Germinal center (tissue), 1 donor: ENCODE results near the gene MAP1S.

Experiments
- DNase-seq: peaks from one replicate; pipeline ENCODE4 v3.0.0; 2012; ENCODE audit warnings: mixed read lengths, low spot score

Gene MAP1S

GRCh38 chr19:17695198-17695597, 24.1 kb upstream of the MAP1S start:
- DNase-seq, result no peak

GRCh38 chr19:17703824-17704463, 15.3 kb upstream of the MAP1S start:
- DNase-seq, result peak; percentile 67

- no peak for DNase-seq
Measured at GRCh38 chr19:17706750-17707181, 12.5 kb upstream of the MAP1S start.

GRCh38 chr19:17711851-17712250, 7.4 kb upstream of the MAP1S start:
- DNase-seq, result no peak

- DNase-seq, result no peak
Measured at GRCh38 chr19:17716309-17716929, 2.9 kb upstream of the MAP1S start.

GRCh38 chr19:17718550-17718946, 732 bp upstream of the MAP1S start:
- DNase-seq, result no peak

- DNase-seq, result peak; percentile 37
Measured at GRCh38 chr19:17719730-17720400, 585 bp downstream of the MAP1S start.

GRCh38 chr19:17720440-17720839, 1.2 kb downstream of the MAP1S start:
- no peak for DNase-seq

- no peak for DNase-seq
Measured at GRCh38 chr19:17721111-17721628, 1.9 kb downstream of the MAP1S start.

GRCh38 chr19:17721821-17722220, 2.5 kb downstream of the MAP1S start:
- DNase-seq, result no peak

GRCh38 chr19:17722655-17723240, 3.5 kb downstream of the MAP1S start:
- DNase-seq, result no peak

GRCh38 chr19:17724655-17725054, 5.4 kb downstream of the MAP1S start:
- DNase-seq, result no peak

GRCh38 chr19:17725422-17726078, 6.3 kb downstream of the MAP1S start:
- no peak for DNase-seq

- DNase-seq, result no peak
Measured at GRCh38 chr19:17726136-17726741, 7.0 kb downstream of the MAP1S start.

- no peak for DNase-seq
Measured at GRCh38 chr19:17726964-17727773, 7.9 kb downstream of the MAP1S start.

- DNase-seq, result no peak
Measured at GRCh38 chr19:17727843-17728242, 8.6 kb downstream of the MAP1S start.

GRCh38 chr19:17733127-17733526, 13.8 kb downstream of the MAP1S start:
- DNase-seq, result no peak

- DNase-seq, result no peak
Measured at GRCh38 chr19:17734146-17734545, 14.9 kb downstream of the MAP1S start.

- DNase-seq, result no peak
Measured at GRCh38 chr19:17735410-17735809, 16.1 kb downstream of the MAP1S start.

- no peak for DNase-seq
Measured at GRCh38 chr19:17737690-17738153, 18.4 kb downstream of the MAP1S start.
